ENCODE results near the gene PLCL2.

The PLCL2 gene

GRCh38 chr3:16928386-16929132 lies 43.8 kb downstream of the PLCL2 start:
- Histone ChIP-seq H3K27ac (ENCODE audit: low read depth, low read length) (no peak overlapping the region), H3K4me3 (ENCODE audit: low read depth, low read length) (no peak overlapping the region)

GRCh38 chr3:16929311-16929710 lies 44.6 kb downstream of the PLCL2 start:
- Histone ChIP-seq H3K27me3 (ENCODE audit: control insufficient read depth, insufficient read depth, low read length) (no peaks in the 10 kb centered on the region), H3K27ac (ENCODE audit: low read depth, low read length) (no peak overlapping the region), H3K9me3 (ENCODE audit: control insufficient read depth, insufficient read depth, low read length) (no peaks in the 10 kb centered on the region), H3K9ac (ENCODE audit: low read depth, low read length) (no peak overlapping the region), H3K4me1 (ENCODE audit: control insufficient read depth, insufficient read depth, low read length) (peaks cover 14% of the 10 kb centered on the region; the same call in 1 of the 2 replicates), H3K36me3 (ENCODE audit: control insufficient read depth, insufficient read depth, low read length) (no peaks in the 10 kb centered on the region), H3K4me3 (ENCODE audit: low read depth, low read length) (no peak overlapping the region)

More at GRCh38 chr3:16928386-16929132, 43.8 kb downstream of the PLCL2 start:
- Histone ChIP-seq H3K9me3 (ENCODE audit: control insufficient read depth, insufficient read depth, low read length) (no peaks in the 10 kb centered on the region), H3K27me3 (ENCODE audit: control insufficient read depth, insufficient read depth, low read length) (no peaks in the 10 kb centered on the region), H3K9ac (ENCODE audit: low read depth, low read length) (no peak overlapping the region), H3K4me1 (ENCODE audit: control insufficient read depth, insufficient read depth, low read length) (peaks cover 15% of the 10 kb centered on the region; the same call in 1 of the 2 replicates), H3K36me3 (ENCODE audit: control insufficient read depth, insufficient read depth, low read length) (no peaks in the 10 kb centered on the region)

- H3K9ac ChIP-seq (ENCODE audit: low read depth, low read length) = no peak overlapping the region
- H3K9me3 ChIP-seq (ENCODE audit: control insufficient read depth, insufficient read depth, low read length) = no peaks in the 10 kb centered on the region
- no peak overlapping the region for H3K4me3 ChIP-seq (ENCODE audit: low read depth, low read length)
- H3K4me1 ChIP-seq (ENCODE audit: control insufficient read depth, insufficient read depth, low read length) = peaks cover 22% of the 10 kb centered on the region
- no peaks in the 10 kb centered on the region for H3K36me3 ChIP-seq (ENCODE audit: control insufficient read depth, insufficient read depth, low read length)
- H3K27me3 ChIP-seq (ENCODE audit: control insufficient read depth, insufficient read depth, low read length) = no peaks in the 10 kb centered on the region
- no peak overlapping the region for H3K27ac ChIP-seq (ENCODE audit: low read depth, low read length)
Measured at GRCh38 chr3:16932877-16933276, 48.1 kb downstream of the PLCL2 start.

- Histone ChIP-seq H3K4me1 (ENCODE audit: control insufficient read depth, insufficient read depth, low read length) (peaks cover 17% of the 10 kb centered on the region), H3K9me3 (ENCODE audit: control insufficient read depth, insufficient read depth, low read length) (no peaks in the 10 kb centered on the region), H3K27ac (ENCODE audit: low read depth, low read length) (no peak overlapping the region), H3K27me3 (ENCODE audit: control insufficient read depth, insufficient read depth, low read length) (no peaks in the 10 kb centered on the region), H3K4me3 (ENCODE audit: low read depth, low read length) (no peak overlapping the region), H3K9ac (ENCODE audit: low read depth, low read length) (no peak overlapping the region), H3K36me3 (ENCODE audit: control insufficient read depth, insufficient read depth, low read length) (no peaks in the 10 kb centered on the region)
Measured at GRCh38 chr3:16935781-16936180, 51.0 kb downstream of the PLCL2 start.

GRCh38 chr3:16936233-16936632 lies 51.5 kb downstream of the PLCL2 start:
- Histone ChIP-seq H3K9ac (ENCODE audit: low read depth, low read length) (no peak overlapping the region), H3K9me3 (ENCODE audit: control insufficient read depth, insufficient read depth, low read length) (no peaks in the 10 kb centered on the region), H3K27me3 (ENCODE audit: control insufficient read depth, insufficient read depth, low read length) (no peaks in the 10 kb centered on the region), H3K36me3 (ENCODE audit: control insufficient read depth, insufficient read depth, low read length) (no peaks in the 10 kb centered on the region), H3K4me3 (ENCODE audit: low read depth, low read length) (no peak overlapping the region), H3K27ac (ENCODE audit: low read depth, low read length) (no peak overlapping the region), H3K4me1 (ENCODE audit: control insufficient read depth, insufficient read depth, low read length) (peaks cover 17% of the 10 kb centered on the region)

GRCh38 chr3:16936676-16937230 lies 52.0 kb downstream of the PLCL2 start:
- H3K36me3 ChIP-seq (ENCODE audit: control insufficient read depth, insufficient read depth, low read length) = no peaks in the 10 kb centered on the region
- no peaks in the 10 kb centered on the region for H3K27me3 ChIP-seq (ENCODE audit: control insufficient read depth, insufficient read depth, low read length)
- H3K9ac ChIP-seq (ENCODE audit: low read depth, low read length) = no peak overlapping the region
- no peaks in the 10 kb centered on the region for H3K9me3 ChIP-seq (ENCODE audit: control insufficient read depth, insufficient read depth, low read length)
- H3K27ac ChIP-seq (ENCODE audit: low read depth, low read length) = no peak overlapping the region
- H3K4me3 ChIP-seq (ENCODE audit: low read depth, low read length) = no peak overlapping the region
- peaks cover 17% of the 10 kb centered on the region for H3K4me1 ChIP-seq (ENCODE audit: control insufficient read depth, insufficient read depth, low read length)

GRCh38 chr3:16937326-16937845 lies 52.6 kb downstream of the PLCL2 start:
- no peaks in the 10 kb centered on the region for H3K27me3 ChIP-seq (ENCODE audit: control insufficient read depth, insufficient read depth, low read length)
- H3K9me3 ChIP-seq (ENCODE audit: control insufficient read depth, insufficient read depth, low read length) = no peaks in the 10 kb centered on the region
- H3K36me3 ChIP-seq (ENCODE audit: control insufficient read depth, insufficient read depth, low read length) = no peaks in the 10 kb centered on the region
- no peak overlapping the region for H3K9ac ChIP-seq (ENCODE audit: low read depth, low read length)
- peaks cover 17% of the 10 kb centered on the region for H3K4me1 ChIP-seq (ENCODE audit: control insufficient read depth, insufficient read depth, low read length)
- H3K4me3 ChIP-seq (ENCODE audit: low read depth, low read length) = no peak overlapping the region
- H3K27ac ChIP-seq (ENCODE audit: low read depth, low read length) = no peak overlapping the region

GRCh38 chr3:16940769-16941700 lies 56.3 kb downstream of the PLCL2 start:
- no peak overlapping the region for H3K27ac ChIP-seq (ENCODE audit: low read depth, low read length)
- H3K36me3 ChIP-seq (ENCODE audit: control insufficient read depth, insufficient read depth, low read length) = no peaks in the 10 kb centered on the region
- no peak overlapping the region for H3K4me3 ChIP-seq (ENCODE audit: low read depth, low read length)
- no peaks in the 10 kb centered on the region for H3K9me3 ChIP-seq (ENCODE audit: control insufficient read depth, insufficient read depth, low read length)
- no peaks in the 10 kb centered on the region for H3K27me3 ChIP-seq (ENCODE audit: control insufficient read depth, insufficient read depth, low read length)
- no peak overlapping the region for H3K9ac ChIP-seq (ENCODE audit: low read depth, low read length)
- peaks cover 11% of the 10 kb centered on the region for H3K4me1 ChIP-seq (ENCODE audit: control insufficient read depth, insufficient read depth, low read length)

- Histone ChIP-seq H3K9ac (ENCODE audit: low read depth, low read length) (no peak overlapping the region), H3K27me3 (ENCODE audit: control insufficient read depth, insufficient read depth, low read length) (no peaks in the 10 kb centered on the region), H3K27ac (ENCODE audit: low read depth, low read length) (no peak overlapping the region), H3K36me3 (ENCODE audit: control insufficient read depth, insufficient read depth, low read length) (no peaks in the 10 kb centered on the region), H3K4me3 (ENCODE audit: low read depth, low read length) (no peak overlapping the region), H3K9me3 (ENCODE audit: control insufficient read depth, insufficient read depth, low read length) (no peaks in the 10 kb centered on the region), H3K4me1 (ENCODE audit: control insufficient read depth, insufficient read depth, low read length) (no peaks in the 10 kb centered on the region)
Measured at GRCh38 chr3:16942955-16943354, 58.2 kb downstream of the PLCL2 start.

- Histone ChIP-seq H3K27ac (ENCODE audit: low read depth, low read length) (no peak overlapping the region), H3K36me3 (ENCODE audit: control insufficient read depth, insufficient read depth, low read length) (no peaks in the 10 kb centered on the region), H3K9me3 (ENCODE audit: control insufficient read depth, insufficient read depth, low read length) (no peaks in the 10 kb centered on the region), H3K4me3 (ENCODE audit: low read depth, low read length) (no peak overlapping the region), H3K27me3 (ENCODE audit: control insufficient read depth, insufficient read depth, low read length) (no peaks in the 10 kb centered on the region), H3K9ac (ENCODE audit: low read depth, low read length) (no peak overlapping the region), H3K4me1 (ENCODE audit: control insufficient read depth, insufficient read depth, low read length) (no peaks in the 10 kb centered on the region)
Measured at GRCh38 chr3:16943857-16944256, 59.1 kb downstream of the PLCL2 start.

Measured in HUES48 (cell line).